Transverse colon (tissue), 3 donors: ENCODE data around the gene BPGM.

ENCODE experiments used
- POLR2A ChIP-seq: fragments of 450-650 bp; IDR thresholded peaks from one replicate; pipeline ENCODE4 v1.6.1; 2016; ENCODE audit warnings: antibody characterized with exemption, mild to moderate bottlenecking, moderate library complexity
- TF ChIP-seq, protein P1 (sequence below), 5 experiments: fragments of 200-600 bp in 3 of 5; fragments of 450-650 bp in 2 of 5; sonication (generic) in 3 of 5; IDR thresholded peaks; 1 replicate in 2 of 5; 2 replicates in 3 of 5; pipeline ENCODE4 v1.5.1; 2016 to 2017; ENCODE audit warnings: antibody characterized with exemption in 5 of 5, inconsistent platforms in 3 of 5, mild to moderate bottlenecking in 2 of 5, moderate library complexity in 1 of 5

DNA sequence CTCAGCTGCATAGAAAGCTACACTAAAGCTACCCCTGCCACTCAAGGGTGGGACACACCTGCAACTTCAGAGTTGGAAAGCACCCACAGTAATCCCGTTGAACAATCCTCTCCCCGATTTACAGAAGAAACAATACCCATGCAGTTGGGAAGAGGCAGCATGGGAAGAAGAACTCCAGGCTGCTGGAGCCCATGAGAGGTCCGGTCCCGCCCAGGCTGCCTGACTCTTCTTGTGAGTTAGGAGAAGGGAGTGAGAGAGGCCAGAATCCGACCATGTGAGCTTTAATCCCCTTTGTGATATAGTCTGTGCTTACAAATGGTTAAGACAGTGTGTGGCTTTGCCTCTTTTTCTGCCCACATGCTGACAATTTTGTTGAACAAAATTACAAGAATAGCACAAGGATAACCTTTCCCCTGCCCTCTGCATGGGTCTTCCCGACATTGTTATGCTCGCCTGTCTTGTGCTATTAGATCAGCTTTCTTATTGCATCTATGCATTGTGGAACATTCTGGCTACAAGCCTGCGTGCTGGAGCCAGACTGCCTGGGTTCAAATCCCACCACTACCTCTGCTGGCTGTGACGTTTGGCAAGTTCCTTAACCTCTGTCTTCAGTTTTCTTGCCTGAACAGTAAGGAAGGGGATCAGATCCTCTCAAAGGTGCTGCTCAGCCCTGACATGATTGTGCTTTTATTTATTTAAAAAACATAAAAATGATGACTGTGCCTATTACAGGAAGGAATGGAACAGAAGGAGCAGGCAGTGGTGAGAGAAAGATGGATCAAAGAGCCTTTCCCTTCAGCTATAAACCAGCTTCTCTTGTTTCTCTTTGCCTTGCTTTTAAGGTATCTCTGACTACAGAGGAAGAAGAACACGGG lies 56.0 kb downstream of the BPGM start:
- no peak for TF ChIP-seq POLR2A
- TF ChIP-seq, protein P1, sequence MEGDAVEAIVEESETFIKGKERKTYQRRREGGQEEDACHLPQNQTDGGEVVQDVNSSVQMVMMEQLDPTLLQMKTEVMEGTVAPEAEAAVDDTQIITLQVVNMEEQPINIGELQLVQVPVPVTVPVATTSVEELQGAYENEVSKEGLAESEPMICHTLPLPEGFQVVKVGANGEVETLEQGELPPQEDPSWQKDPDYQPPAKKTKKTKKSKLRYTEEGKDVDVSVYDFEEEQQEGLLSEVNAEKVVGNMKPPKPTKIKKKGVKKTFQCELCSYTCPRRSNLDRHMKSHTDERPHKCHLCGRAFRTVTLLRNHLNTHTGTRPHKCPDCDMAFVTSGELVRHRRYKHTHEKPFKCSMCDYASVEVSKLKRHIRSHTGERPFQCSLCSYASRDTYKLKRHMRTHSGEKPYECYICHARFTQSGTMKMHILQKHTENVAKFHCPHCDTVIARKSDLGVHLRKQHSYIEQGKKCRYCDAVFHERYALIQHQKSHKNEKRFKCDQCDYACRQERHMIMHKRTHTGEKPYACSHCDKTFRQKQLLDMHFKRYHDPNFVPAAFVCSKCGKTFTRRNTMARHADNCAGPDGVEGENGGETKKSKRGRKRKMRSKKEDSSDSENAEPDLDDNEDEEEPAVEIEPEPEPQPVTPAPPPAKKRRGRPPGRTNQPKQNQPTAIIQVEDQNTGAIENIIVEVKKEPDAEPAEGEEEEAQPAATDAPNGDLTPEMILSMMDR (IDR thresholded peaks at IDR 0.05), result no peak
